IPS-11a (cell line): ENCODE measurements around the gene STYXL1.

Experiments used
- H3K4me3 ChIP-seq: one replicate; pipeline ENCODE4 v1.5.1; 2013; ENCODE audit warnings: low read depth, low read length, control low read depth

STYXL1 gene

GRCh38 chr7:75960372-75960771 is 87.4 kb downstream of the STYXL1 start:
- H3K4me3 ChIP-seq: no peak overlapping the region

GRCh38 chr7:75958802-75959543 is 88.8 kb downstream of the STYXL1 start:
- H3K4me3 ChIP-seq: no peak overlapping the region

GRCh38 chr7:75957021-75957736 is 90.6 kb downstream of the STYXL1 start:
- no peak overlapping the region for H3K4me3 ChIP-seq

GRCh38 chr7:75955331-75955955 is 92.4 kb downstream of the STYXL1 start:
- H3K4me3 ChIP-seq: no peak overlapping the region

- no peak overlapping the region for H3K4me3 ChIP-seq
Measured at GRCh38 chr7:75953931-75954330, 93.9 kb downstream of the STYXL1 start.

GRCh38 chr7:75953431-75953830 is 94.4 kb downstream of the STYXL1 start:
- no peak overlapping the region for H3K4me3 ChIP-seq

- H3K4me3 ChIP-seq: no peak overlapping the region
Measured at GRCh38 chr7:75951506-75951905, 96.3 kb downstream of the STYXL1 start.

- no peak overlapping the region for H3K4me3 ChIP-seq
Measured at GRCh38 chr7:75950111-75950681, 97.6 kb downstream of the STYXL1 start.

GRCh38 chr7:75948179-75948578 is 99.6 kb downstream of the STYXL1 start:
- no peak overlapping the region for H3K4me3 ChIP-seq
